NCI-H187 (cell line): Measurements from ENCODE around the gene NFAM1.

ENCODE experiments used
- DNase-seq, 2 experiments: peaks; one replicate each; lab custom pipeline; 2025; lab: John Stamatoyannopoulos, UW

Gene NFAM1

GRCh38 chr22:42432020-42432596 is at the start of gene NFAM1:
NFAM1 (minus strand) TSS chr22:42432403; CDS start chr22:42432357, 46 bp downstream.
- DNase-seq: no peak

- no peak for DNase-seq
These were observed 42.9 kb upstream of the NFAM1 start for GRCh38 chr22:42475122-42475521.

DNA sequence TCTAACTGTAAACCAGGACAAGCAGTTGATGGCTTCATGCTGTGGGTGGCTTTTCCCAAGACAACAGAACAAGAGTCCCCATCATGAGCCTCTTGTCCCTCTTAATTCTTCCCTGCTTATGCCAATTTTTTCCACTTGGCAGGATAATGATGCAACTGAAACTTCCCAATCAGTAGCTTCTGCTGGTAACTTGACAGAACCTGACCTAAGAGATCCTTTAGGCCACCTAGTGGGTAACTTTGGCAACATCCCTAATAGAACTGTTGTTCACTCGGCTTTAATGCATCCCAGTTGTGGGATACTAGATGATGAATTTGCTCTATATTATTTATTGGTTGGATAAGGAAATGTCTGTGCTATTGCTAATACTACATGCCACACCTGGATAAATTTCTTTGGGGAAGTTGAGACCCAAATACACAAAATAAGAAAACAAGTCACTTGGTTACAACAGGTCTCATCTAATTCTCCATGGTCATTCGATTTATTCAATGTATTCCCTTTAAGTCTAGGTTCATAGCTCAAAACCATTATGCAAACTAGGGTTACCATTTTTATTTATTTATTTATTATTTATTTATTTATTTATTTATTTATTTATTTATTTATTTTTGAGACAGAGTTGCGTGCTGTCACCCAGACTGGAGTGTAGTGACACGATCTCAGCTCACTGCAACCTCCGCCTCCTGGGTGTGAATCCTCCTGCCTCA is 41.4 kb upstream of the NFAM1 start:
- peak; percentile 6 to 9 for DNase-seq

DNA sequence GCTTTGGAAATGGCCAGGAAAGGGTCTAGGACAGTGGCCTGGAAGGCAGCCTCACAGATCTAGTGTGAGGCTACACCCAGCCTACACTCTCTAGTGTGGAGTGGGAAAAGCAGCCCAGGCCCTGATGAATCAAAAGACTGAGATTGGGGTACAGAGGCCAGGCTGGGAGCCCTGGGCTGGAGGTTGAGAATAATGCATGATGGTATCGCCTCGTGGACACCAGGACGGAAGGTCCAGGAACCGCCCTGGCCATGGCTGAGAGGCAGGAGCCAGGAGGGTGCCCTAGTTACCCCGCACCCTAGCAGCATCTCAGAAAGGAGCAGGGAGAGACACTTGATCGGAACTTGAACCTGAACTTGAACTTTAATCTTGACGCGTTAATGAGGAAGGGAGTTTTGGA is 40.5 kb upstream of the NFAM1 start:
- no peak for DNase-seq

GRCh38 chr22:42471441-42471840 is 39.2 kb upstream of the NFAM1 start:
- no peak for DNase-seq

DNA sequence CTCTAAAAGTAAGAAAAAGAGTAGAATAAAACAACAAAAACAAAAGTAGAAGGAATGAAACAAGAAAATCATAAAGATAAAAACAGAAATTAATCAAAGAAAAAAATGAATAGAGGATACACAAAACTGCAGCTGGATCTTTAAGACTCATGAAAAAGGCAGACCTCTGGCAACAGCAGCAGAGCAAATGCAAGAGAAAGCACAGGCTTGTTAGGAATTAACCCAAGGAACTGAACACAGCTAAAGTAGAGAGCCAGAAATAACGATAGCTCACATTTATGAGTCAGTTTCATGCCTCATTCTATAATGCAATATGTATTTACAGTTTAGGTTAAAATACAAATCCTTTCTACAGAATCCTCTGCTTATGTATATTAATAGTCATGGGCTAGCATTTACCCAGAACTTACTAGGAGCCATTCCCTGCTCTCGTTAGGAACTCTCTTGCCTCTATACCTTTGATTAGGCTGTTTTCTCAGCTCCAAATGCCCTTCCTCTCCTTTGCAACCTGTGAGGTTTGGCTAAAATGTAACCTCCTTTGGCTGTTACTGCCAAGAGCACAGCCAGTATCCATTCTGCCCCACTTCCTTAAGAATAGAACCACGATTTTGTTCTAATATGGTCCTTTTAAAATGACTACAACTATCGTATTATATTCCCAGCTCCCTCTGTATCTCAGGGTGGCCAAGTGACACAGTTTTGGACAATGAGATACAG is 38.3 kb upstream of the NFAM1 start:
- DNase-seq: no peak

DNA sequence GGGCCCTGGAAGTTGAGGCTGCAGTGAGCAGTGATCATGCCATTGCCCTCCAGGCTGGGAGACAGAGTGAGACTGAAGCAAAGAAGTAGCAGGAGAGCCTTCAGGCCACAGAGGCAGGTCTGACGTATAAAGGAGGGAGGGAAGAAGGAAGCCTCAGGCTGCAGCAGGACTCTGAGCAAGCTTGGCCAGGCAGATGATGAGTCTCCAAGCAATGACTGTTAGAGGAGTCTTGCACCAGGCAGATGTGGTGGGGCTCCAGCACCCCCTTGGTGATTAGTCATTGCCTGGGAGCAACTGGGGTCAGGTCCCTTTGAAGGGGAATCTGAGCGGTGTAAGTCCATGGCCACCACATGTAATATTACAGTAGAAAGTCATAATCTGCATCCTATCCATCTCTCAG is 36.6 kb upstream of the NFAM1 start:
- DNase-seq: no peak

GRCh38 chr22:42462016-42462415 is 29.8 kb upstream of the NFAM1 start:
- no peak for DNase-seq

GRCh38 chr22:42461511-42461910 is 29.3 kb upstream of the NFAM1 start:
- DNase-seq: peak; percentile 31 to 71

DNA sequence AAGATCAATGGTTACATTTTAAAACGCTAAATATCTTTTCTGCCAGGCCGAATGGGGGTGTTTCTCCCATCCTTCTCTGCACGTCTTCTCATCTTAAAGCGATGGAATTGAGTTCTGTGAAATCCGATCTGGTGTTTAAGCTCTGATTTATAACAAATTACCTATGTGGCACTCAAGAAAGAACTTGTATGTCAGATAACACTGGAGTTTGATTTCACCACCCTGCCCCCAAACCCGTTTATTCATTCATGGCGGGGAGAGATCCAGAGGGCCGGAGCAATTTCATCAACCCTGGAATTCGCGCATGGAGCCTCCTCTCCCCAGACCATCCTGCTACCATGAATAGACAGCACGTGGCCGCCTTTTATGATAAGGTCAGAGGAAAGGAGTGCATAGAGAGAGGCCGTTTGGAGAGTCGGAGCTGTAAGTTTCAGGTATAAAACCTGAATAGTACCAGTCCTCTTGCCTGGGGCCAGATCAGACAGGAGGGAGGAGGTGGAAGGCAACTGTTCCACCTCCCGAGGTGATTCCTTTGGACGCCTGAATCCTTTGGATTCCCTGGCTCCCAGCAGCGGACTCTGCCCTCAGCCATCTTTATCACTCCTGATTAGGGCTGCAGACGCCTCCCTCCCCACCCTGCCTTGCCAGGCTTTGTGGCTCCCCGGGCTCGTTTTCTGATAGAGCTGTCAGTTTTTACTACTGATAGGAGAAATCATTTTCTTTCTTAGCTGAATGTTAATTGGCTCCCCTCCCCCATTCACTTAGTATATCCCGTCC is 27.3 kb upstream of the NFAM1 start:
- DNase-seq: no peak

GRCh38 chr22:42452916-42453315 is 20.7 kb upstream of the NFAM1 start:
- no peak for DNase-seq

DNA sequence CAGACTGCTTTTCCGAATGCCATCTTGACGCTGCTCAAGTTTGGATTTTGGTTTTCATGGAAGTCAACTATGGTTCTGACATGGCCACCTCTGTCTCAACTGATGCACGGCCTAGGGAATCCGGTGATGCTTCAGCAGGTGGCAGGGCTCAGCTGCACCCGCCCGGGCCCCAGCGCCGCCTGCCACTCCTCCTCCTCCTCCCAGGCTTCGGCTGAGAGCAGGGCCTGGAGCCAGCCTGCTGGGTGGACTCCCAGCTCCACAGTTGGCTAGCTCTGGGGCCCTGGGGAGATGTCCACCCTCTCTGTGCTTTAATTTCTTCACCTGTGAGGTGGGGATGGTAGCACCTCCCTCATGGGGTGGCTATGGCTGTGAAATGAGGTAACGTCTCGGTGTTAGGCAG is 20.3 kb upstream of the NFAM1 start:
- no peak for DNase-seq

- no peak for DNase-seq
These were observed 19.4 kb upstream of the NFAM1 start for GRCh38 chr22:42451499-42452145.

DNA sequence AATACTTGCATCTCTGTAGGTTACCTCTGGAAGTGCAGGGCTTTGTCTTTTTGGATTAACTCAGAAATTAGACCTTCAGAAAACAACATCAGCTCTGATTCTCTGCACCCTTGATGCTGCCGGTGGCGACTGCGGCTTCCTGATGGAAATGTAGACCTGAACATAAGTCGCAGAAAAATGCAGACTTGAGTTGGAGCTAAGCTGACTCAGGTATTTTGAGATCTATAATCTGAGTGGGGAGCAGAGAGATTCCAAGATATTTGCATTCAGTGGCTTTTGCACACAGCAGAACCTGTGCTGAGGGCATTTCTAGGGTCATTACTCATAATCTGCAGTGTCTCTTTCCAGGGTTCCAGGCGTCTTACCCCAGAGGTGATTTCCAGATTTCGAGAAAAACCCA is 18.7 kb upstream of the NFAM1 start:
- no peak for DNase-seq

- no peak for DNase-seq
These were observed 13.9 kb upstream of the NFAM1 start for GRCh38 chr22:42446151-42446550.

DNA sequence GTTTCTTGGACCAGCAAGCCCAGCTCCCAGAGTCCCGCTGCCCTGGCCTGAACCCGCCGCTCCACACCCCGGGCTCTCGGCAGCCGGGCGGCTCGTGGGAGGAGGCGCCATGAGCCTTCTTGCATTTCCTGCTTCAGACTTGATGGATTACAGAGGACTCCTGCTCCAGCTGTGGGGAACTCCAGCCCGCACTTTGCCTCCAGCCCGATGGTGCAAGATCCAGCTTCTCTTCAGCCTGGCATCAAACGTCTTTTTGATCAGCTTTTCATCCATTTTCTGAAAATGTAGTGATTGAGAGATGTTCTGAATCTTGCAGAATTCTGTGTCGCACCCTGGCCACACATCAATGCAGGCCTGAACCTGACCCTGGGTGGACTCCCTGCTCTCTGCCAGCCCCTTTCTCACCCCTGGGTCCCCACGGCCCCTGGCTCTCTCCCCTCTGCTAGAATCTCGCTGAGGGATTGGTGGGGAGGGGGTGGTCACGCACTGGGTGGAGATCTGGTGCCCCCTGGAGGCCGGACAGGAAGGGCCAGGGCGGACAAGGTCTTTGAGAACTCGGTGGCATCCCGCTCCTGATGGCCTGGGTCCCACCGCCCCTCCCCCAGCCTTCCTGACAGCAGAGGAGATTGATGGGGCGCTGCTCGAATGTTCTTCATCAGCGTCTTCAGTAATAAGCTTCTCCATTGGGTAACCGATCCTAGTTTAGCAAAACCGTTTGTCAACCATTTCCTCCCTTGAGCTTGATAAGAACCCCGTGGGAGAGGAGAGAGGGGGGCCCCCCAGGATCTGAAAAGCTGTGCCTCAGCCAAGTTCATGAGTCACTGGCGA is 12.1 kb upstream of the NFAM1 start:
- DNase-seq: peak; percentile 52 to 54

DNA sequence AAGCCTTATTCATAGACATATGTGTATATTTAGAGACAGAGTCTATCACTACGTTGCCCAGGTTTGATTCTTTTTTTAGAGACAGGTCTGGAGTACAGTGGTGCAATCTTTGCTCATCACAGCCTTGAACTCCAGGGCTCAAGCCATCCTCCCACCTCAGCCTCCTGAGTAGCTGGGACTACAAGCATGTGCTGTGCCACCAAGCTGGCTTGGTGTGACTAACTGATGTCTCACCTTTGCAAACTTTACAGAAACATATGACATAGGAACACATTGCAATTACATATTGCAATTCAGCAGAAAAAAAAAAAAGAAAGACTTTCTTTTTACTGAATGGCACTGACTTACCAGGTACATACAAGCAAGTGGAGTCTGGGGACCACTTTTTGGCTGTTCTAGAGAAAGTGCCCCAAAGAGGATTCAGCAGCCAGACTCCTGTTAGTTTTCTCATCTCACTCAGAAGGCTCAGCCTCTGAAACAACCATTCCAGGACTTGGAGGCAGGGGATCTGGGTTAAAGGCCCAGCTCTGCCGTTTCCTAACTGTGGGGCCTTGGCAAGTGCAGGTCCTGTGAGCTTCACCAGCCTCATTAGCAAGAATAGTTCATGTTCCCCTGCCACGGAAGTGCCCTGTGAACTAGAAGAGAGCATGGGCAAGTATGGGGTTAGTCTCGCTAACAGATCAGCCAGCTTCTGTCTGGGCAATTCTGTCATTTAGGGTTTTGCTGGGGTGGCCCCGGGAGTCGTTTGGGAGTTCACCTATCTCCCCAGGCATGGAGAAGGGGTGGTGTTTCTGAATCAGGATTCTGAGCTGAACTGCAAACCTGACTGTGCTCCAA is 11.3 kb upstream of the NFAM1 start:
- DNase-seq: no peak

GRCh38 chr22:42442748-42443147 is 10.5 kb upstream of the NFAM1 start:
- no peak for DNase-seq

DNA sequence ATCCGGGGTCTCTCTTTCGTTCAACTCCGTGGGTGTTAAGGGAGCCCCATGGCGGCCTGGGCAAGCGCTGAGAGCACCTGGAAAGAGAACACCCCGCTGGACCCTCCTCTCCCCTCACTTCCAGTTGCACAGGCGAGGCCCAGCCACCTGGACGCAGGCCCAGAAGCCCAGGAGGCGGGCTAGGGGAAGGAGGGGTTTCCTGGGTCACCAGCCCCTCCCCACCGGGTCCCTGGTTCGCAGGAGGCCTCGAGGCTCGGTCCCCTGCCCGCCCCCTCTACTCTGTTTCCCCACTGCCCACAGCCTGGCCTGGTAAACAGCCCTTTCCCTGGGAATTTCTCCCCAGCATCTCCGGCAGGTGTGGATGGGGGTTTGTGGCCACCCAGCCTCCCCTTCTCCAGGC is 8.5 kb upstream of the NFAM1 start:
- DNase-seq: no peak
